HepG2 (cell line): ENCODE results near the gene F9. TPM values are rescaled to one million over a fixed set of nuclear protein-coding genes. Genes with fewer than 3 reads are reported as not detected.

Experiments used
- polyA plus RNA-seq, 8 experiments: library from polyadenylated mRNA; depleted of rRNA in 3 of 8; stranded (reverse) in 7 of 8; unstranded in 1 of 8; fragments of >200 nt; fragmentation: Illumina TruSeq in 4 of 8; extraction: Trizol in 4 of 8; gene quantifications; 2 replicates each; pipeline versions ENCODE4 v1.2.1 to v1.2.3, GENCODE V29; 2011 to 2016; ENCODE audit warnings: low read depth in 4 of 8, missing spikeins in 1 of 8, mixed read lengths in 1 of 8; ENCODE audit not compliant: insufficient read depth in 1 of 8
- total RNA-seq, 5 experiments: library from RNA; depleted of rRNA; stranded (reverse); fragments of >200 nt; fragmentation: Illumina TruSeq; extraction: Trizol; gene quantifications; 2 replicates each; pipeline ENCODE4 v1.2.3, GENCODE V29; 2016; ENCODE audit warnings: low read depth in 1 of 5

Gene F9
- total and polyA plus RNA-seq, 2 of the 13 experiments (the other 11 are each of a cell fraction or from before 2014, with no cell fraction given) = not detected

Other genes with a start within 250 kb of the F9 start
- gene MCF2, start 177.4 kb downstream of the F9 start, total RNA-seq (2016; rRNA removed; fragmentation: Illumina TruSeq; extraction: Trizol) = not detected in 2 replicates
- gene MCF2, start 177.4 kb downstream of the F9 start, polyA plus RNA-seq (2011; rRNA removed) = 0.07 and 0.08 TPM in 2 replicates